Mucosa of rectum (tissue), 2 donors: ENCODE results near the gene RBM22.

ENCODE experiments used
- H3K27ac ChIP-seq, 2 donors: one replicate each; pipeline ENCODE4 v1.7.0; 2013; ENCODE audit warnings: inconsistent platforms in 2 of 2, low read depth in 2 of 2, low read length in 2 of 2
- H3K27me3 ChIP-seq, 2 donors: one replicate each; pipeline ENCODE4 v1.7.0; 2013; ENCODE audit warnings: low read length in 2 of 2; ENCODE audit not compliant: control insufficient read depth in 2 of 2, insufficient read depth in 2 of 2
- H3K36me3 ChIP-seq, 2 donors: one replicate each; pipeline ENCODE4 v1.7.0; 2013; ENCODE audit warnings: low read length in 2 of 2; ENCODE audit not compliant: control insufficient read depth in 2 of 2, insufficient read depth in 2 of 2
- H3K4me1 ChIP-seq, 2 donors: one replicate each; pipeline ENCODE4 v1.7.0; 2013; ENCODE audit warnings: low read length in 2 of 2, mild to moderate bottlenecking in 1 of 2; ENCODE audit not compliant: control insufficient read depth in 2 of 2, insufficient read depth in 2 of 2
- H3K4me3 ChIP-seq, 2 donors: one replicate each; pipeline ENCODE4 v1.7.0; 2013; ENCODE audit warnings: low read length in 2 of 2
- H3K9ac ChIP-seq, 2 donors: one replicate each; pipeline ENCODE4 v1.7.0; 2013; ENCODE audit warnings: low read length in 2 of 2, low read depth in 1 of 2, mild to moderate bottlenecking in 1 of 2
- H3K9me3 ChIP-seq, 2 donors: one replicate each; pipeline ENCODE4 v1.7.0; 2013; ENCODE audit warnings: low read length in 2 of 2; ENCODE audit not compliant: control insufficient read depth in 2 of 2
- donor health status: healthy.
- donor health status: Normal muscosa, but diverticular disease.

Gene RBM22

GRCh38 chr5:150723845-150724244 is 23.0 kb upstream of the RBM22 start:
- H3K27me3 ChIP-seq = no peaks in the 10 kb centered on the region
- peaks cover 56 to 66% of the 10 kb centered on the region in 2 donors for H3K36me3 ChIP-seq

DNA sequence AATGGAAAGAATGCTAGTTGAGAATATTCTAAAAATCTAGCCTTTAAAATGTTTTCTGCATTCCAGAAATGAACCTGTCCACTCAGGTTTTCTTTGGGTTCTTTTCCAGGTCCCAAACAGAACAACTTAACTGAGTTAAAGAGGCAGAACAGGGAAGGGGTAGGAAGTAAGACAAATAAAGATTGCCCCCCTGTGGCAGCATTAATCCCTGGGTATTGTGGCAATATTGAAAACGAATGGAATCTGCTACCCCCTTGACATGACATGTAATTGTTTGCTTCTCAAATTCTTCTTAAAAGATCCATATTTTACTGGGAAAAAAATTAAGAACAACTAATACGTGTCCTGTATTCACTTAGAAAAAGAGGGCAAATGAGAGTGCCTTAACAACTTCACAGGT is 9.3 kb upstream of the RBM22 start:
- Histone ChIP-seq H3K4me3 (no peak overlapping the region), H3K9ac (no peak overlapping the region), H3K9me3 (no peaks in the 10 kb centered on the region), H3K27ac (no peak overlapping the region), H3K27me3 (no peaks in the 10 kb centered on the region), H3K4me1 (no peaks in the 10 kb centered on the region), H3K36me3 (peaks cover 41 to 44% of the 10 kb centered on the region in 2 donors)

More at GRCh38 chr5:150723845-150724244, 23.0 kb upstream of the RBM22 start:
- Histone ChIP-seq H3K4me3 (no peak overlapping the region), H3K9me3 (no peaks in the 10 kb centered on the region), H3K27ac (no peak overlapping the region), H3K9ac (no peak overlapping the region), H3K4me1 (no peaks in the 10 kb centered on the region)

DNA sequence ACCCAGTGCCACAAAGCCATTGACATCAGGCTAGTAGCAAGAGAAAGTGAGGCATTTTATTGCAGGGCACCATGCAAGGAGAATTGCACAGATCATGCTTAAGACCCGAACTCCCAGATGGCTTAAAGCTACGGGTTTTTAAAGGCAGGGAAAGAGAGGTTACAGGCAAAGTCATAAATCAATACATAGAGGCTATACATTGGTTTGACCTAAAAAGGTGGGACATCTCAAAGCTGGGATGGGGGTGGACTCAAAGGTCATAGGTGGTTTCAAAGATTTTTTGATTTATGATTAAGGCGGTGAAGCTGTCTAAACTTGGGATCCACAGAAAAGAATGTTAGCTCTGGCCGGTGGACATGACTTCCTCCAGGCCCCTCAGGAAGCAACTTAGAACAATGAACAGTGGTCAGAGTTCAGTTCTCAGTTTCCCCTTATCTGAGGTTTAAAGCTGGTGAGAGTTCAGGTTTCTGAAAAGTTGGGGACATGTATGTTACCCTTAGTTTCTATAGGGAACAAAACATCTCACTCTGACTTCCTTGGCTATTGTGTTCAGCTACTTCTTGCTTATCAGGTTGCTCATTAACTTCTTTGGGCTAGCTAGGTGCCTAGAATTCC is 6.0 kb upstream of the RBM22 start:
- no peak overlapping the region for H3K4me3 ChIP-seq
- H3K9me3 ChIP-seq = no peaks in the 10 kb centered on the region
- H3K27me3 ChIP-seq = no peaks in the 10 kb centered on the region
- peaks cover 26% of the 10 kb centered on the region in 2 donors for H3K36me3 ChIP-seq
- H3K9ac ChIP-seq = no peak overlapping the region
- H3K27ac ChIP-seq = no peak overlapping the region
- H3K4me1 ChIP-seq = no peaks in the 10 kb centered on the region

GRCh38 chr5:150703762-150704161 is 2.9 kb upstream of the RBM22 start:
- peaks cover 4 to 6% of the 10 kb centered on the region in 2 donors for H3K36me3 ChIP-seq

DNA sequence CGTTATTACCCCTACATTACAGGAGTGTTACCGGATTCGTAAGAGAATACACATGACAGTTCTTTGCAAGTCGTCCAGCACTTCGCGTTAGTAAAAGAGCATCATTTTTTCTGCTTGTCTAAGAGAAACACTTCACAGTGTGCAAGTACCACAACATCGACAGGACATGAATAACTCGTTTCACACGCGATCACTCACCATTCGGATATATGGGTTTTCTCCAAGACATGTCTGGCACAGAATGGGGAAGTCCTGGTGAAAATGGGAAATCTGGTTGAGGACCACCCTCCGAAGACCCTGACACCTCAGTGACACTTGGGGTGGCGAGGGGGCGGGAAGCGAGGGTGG is 642 bp downstream of the RBM22 start:
- H3K27ac ChIP-seq = peak overlapping the region; percentile 95
- peaks cover 32 to 34% of the 10 kb centered on the region in 2 donors for H3K36me3 ChIP-seq
- H3K9ac ChIP-seq = peak overlapping the region; percentile 97 to 98
- H3K27me3 ChIP-seq = no peaks in the 10 kb centered on the region
- H3K4me3 ChIP-seq = peak overlapping the region; percentile 96 to 99
- no peaks in the 10 kb centered on the region for H3K9me3 ChIP-seq
- peaks cover 8 to 16% of the 10 kb centered on the region in 2 donors for H3K4me1 ChIP-seq

More at GRCh38 chr5:150703762-150704161, 2.9 kb upstream of the RBM22 start:
- H3K4me1 ChIP-seq = peaks cover 8 to 16% of the 10 kb centered on the region in 2 donors
- no peaks in the 10 kb centered on the region for H3K9me3 ChIP-seq
- no peak overlapping the region for H3K4me3 ChIP-seq
- H3K9ac ChIP-seq = no peak overlapping the region
- no peak overlapping the region for H3K27ac ChIP-seq
- no peaks in the 10 kb centered on the region for H3K27me3 ChIP-seq

GRCh38 chr5:150694612-150695011 is 6.2 kb downstream of the RBM22 start:
- Histone ChIP-seq H3K36me3 (peaks cover 79% of the 10 kb centered on the region in 2 donors), H3K27ac (no peak overlapping the region), H3K4me1 (peaks cover 2 to 5% of the 10 kb centered on the region in 2 donors)

DNA sequence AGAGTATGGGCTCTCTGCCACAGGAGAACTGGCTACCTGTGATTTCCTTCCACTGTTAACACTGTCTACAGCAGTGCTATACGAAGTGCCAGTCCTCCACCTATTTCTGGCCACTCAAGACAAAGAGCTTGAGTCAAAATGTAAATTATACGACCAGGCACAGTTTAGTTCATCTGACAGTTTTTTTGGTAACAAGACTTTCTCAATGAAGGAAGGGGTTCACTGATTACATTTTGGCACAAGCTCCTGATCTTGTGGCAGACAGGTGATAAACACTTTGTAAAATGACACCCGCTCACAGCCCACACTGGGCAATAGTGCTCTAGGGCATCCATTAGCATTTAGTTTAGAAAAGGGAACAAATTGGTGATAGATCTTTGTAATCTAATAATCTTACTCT is 8.6 kb downstream of the RBM22 start:
- Histone ChIP-seq H3K27ac (no peak overlapping the region), H3K27me3 (no peaks in the 10 kb centered on the region), H3K9me3 (no peaks in the 10 kb centered on the region), H3K9ac (no peak overlapping the region), H3K4me3 (no peak overlapping the region), H3K4me1 (no peaks in the 10 kb centered on the region), H3K36me3 (peaks cover 66 to 67% of the 10 kb centered on the region in 2 donors)

More at GRCh38 chr5:150694612-150695011, 6.2 kb downstream of the RBM22 start:
- no peaks in the 10 kb centered on the region for H3K27me3 ChIP-seq
- H3K4me3 ChIP-seq = no peak overlapping the region
- H3K9ac ChIP-seq = no peak overlapping the region
- H3K9me3 ChIP-seq = no peaks in the 10 kb centered on the region

DNA sequence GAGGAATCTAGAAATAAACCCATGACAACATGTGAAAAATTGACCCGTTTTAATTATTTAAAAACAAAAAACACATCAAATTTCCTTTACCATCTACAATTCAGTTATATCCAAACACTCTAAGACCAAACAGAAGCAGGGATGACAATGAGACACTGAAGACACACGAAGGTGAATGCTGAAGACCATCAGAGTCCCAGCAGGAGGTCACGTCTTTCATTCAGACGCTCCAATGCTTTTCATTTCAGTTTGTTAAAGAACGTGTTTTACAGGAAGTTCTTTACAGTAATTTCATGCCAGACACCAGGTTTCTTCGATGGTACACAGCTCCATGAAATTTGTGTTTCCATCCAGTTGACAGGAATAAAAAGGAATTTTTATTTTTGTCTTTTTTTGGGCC is 10.1 kb downstream of the RBM22 start:
- Histone ChIP-seq H3K36me3 (peaks cover 51 to 52% of the 10 kb centered on the region in 2 donors), H3K9me3 (no peaks in the 10 kb centered on the region), H3K4me3 (no peak overlapping the region), H3K27me3 (no peaks in the 10 kb centered on the region), H3K4me1 (no peaks in the 10 kb centered on the region), H3K27ac (no peak overlapping the region), H3K9ac (no peak overlapping the region)

DNA sequence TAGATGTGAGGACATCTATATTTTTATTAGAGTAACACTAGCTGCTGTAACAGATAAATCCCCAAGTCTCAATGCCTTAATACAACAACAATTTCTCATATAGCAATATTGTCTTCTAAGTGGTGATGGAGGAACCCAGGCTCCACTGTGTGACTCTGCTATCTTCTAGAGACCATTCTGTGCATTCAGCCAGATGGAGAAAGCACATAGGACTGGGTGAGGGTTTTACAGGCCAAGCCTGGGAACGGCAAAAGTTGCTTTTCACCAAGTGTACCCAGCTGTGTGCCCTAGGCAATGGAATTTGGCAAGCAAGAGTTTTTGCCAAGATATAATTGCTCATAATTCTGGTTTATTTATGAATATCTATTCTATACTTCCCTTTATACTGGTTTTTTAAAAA is 11.7 kb downstream of the RBM22 start:
- Histone ChIP-seq H3K4me1 (no peaks in the 10 kb centered on the region), H3K27me3 (no peaks in the 10 kb centered on the region), H3K9ac (no peak overlapping the region), H3K27ac (no peak overlapping the region), H3K36me3 (peaks cover 35 to 36% of the 10 kb centered on the region in 2 donors), H3K9me3 (no peaks in the 10 kb centered on the region), H3K4me3 (no peak overlapping the region)

- Histone ChIP-seq H3K36me3 (no peaks in the 10 kb centered on the region), H3K27me3 (peaks cover 4% of the 10 kb centered on the region in 2 donors), H3K4me3 (no peak overlapping the region), H3K4me1 (peaks cover 8 to 9% of the 10 kb centered on the region in 2 donors), H3K9me3 (no peaks in the 10 kb centered on the region), H3K9ac (no peak overlapping the region), H3K27ac (no peak overlapping the region)
Observed at GRCh38 chr5:150676578-150676977, 24.3 kb downstream of the RBM22 start.
